Neuronal stem cell (in vitro differentiated cells): ENCODE measurements around the gene PRICKLE2.

Experiments
- DNase-seq: peaks from one replicate; pipeline ENCODE4 v3.0.0-alpha.2; 2013; ENCODE audit warnings: low spot score
- H2AFZ ChIP-seq: one replicate; pipeline ENCODE4 v1.6.1; 2013; ENCODE audit warnings: mild to moderate bottlenecking, low read length, inconsistent platforms
- H2AK5ac ChIP-seq: 2 replicates; pipeline ENCODE4 v1.6.1; 2013; ENCODE audit warnings: low read depth, mild to moderate bottlenecking, inconsistent platforms, low read length, moderate library complexity, mixed read lengths
- H2BK120ac ChIP-seq: 2 replicates; pipeline ENCODE4 v1.6.1; 2013; ENCODE audit warnings: low read depth, mild to moderate bottlenecking, inconsistent platforms, low read length, moderate library complexity, mixed read lengths
- H2BK12ac ChIP-seq: one replicate; pipeline ENCODE4 v1.6.1; 2013; ENCODE audit warnings: low read length, inconsistent platforms
- H2BK15ac ChIP-seq: 2 replicates; pipeline ENCODE4 v1.6.1; 2013; ENCODE audit warnings: mild to moderate bottlenecking, low read length, inconsistent platforms, mixed read lengths
- H2BK5ac ChIP-seq: one replicate; pipeline ENCODE4 v1.6.1; 2013; ENCODE audit warnings: inconsistent platforms, mild to moderate bottlenecking, low read length, moderate library complexity
- H3K14ac ChIP-seq: one replicate; pipeline ENCODE4 v1.6.1; 2013; ENCODE audit warnings: low read length, inconsistent platforms
- H3K18ac ChIP-seq: 2 replicates; pipeline ENCODE4 v1.6.1; 2013; ENCODE audit warnings: low read length, inconsistent platforms
- H3K23ac ChIP-seq: 2 replicates; pipeline ENCODE4 v1.6.1; 2013; ENCODE audit warnings: low read depth, mild to moderate bottlenecking, mixed read lengths, low read length, inconsistent platforms; ENCODE audit not compliant: poor library complexity
- H3K27ac ChIP-seq: replicated peaks from 3 replicates; pipeline ENCODE4 v1.5.1; 2013; ENCODE audit warnings: low read length, inconsistent platforms
- H3K27me3 ChIP-seq, 3 experiments: 2 replicates each; pipeline ENCODE4 v1.6.1; 2013; ENCODE audit warnings: low read length in 3 of 3, mild to moderate bottlenecking in 2 of 3, inconsistent platforms in 1 of 3, low read depth in 1 of 3, mixed read lengths in 1 of 3, moderate library complexity in 1 of 3; ENCODE audit not compliant: control insufficient read depth in 3 of 3, insufficient read depth in 3 of 3
- H3K36me3 ChIP-seq, 2 donors: replicated peaks in 1 of 2; 2 replicates each; pipeline ENCODE4 v1.6.1; 2013; ENCODE audit warnings: low read length in 2 of 2; ENCODE audit not compliant: control insufficient read depth in 2 of 2, insufficient read depth in 2 of 2
- H3K4ac ChIP-seq: 2 replicates; pipeline ENCODE4 v1.6.1; 2013; ENCODE audit warnings: inconsistent platforms, mild to moderate bottlenecking, low read length, moderate library complexity
- H3K4me1 ChIP-seq, 2 donors: 1 replicate in 1 of 2; 2 replicates in 1 of 2; pipeline ENCODE4 v1.6.1; 2013; ENCODE audit warnings: low read length in 2 of 2, low read depth in 1 of 2; ENCODE audit not compliant: control insufficient read depth in 2 of 2, insufficient read depth in 1 of 2
- H3K4me2 ChIP-seq: one replicate; pipeline ENCODE4 v1.6.1; 2013; ENCODE audit warnings: mild to moderate bottlenecking, low read length, inconsistent platforms; ENCODE audit not compliant: insufficient read depth, poor library complexity, severe bottlenecking
- H3K4me3 ChIP-seq, 2 donors: 2 replicates each; pipeline ENCODE4 v1.5.1; 2013; ENCODE audit warnings: low read length in 2 of 2, mild to moderate bottlenecking in 2 of 2, inconsistent platforms in 1 of 2, moderate library complexity in 1 of 2
- H3K79me1 ChIP-seq: one replicate; pipeline ENCODE4 v1.6.1; 2013; ENCODE audit warnings: low read depth, mild to moderate bottlenecking, inconsistent platforms, low read length, moderate library complexity
- H3K9ac ChIP-seq: one replicate; pipeline ENCODE4 v1.6.1; 2013; ENCODE audit warnings: mild to moderate bottlenecking, low read depth, low read length, inconsistent platforms; ENCODE audit not compliant: poor library complexity
- H3K9me3 ChIP-seq, 2 donors: replicated peaks in 1 of 2; 2 replicates each; pipeline versions ENCODE3 to v1.6.1; 2013; ENCODE audit warnings: low read length in 2 of 2, mild to moderate bottlenecking in 2 of 2, inconsistent platforms in 1 of 2, low read depth in 1 of 2, mixed read lengths in 1 of 2, moderate library complexity in 1 of 2; ENCODE audit not compliant: control insufficient read depth in 2 of 2, insufficient read depth in 1 of 2
- H4K8ac ChIP-seq: one replicate; pipeline ENCODE4 v1.6.1; 2013; ENCODE audit warnings: low read depth, mild to moderate bottlenecking, inconsistent platforms, low read length, moderate library complexity
- H4K91ac ChIP-seq: one replicate; pipeline ENCODE4 v1.6.1; 2013; ENCODE audit warnings: low read length, low read depth, mild to moderate bottlenecking, inconsistent platforms; ENCODE audit not compliant: poor library complexity
- WGBS, 2 donors: extraction: QIAGEN DNeasy Blood & Tissue Kit; methylation state at CpG; one replicate each; pipeline ENCODE4 v1.1.7; 2013; ENCODE audit warnings: missing lambda C conversion rate in 2 of 2, mixed read lengths in 1 of 2; ENCODE audit not compliant: insufficient read length in 2 of 2, insufficient replicate concordance in 1 of 2; ENCODE audit errors: extremely low coverage in 2 of 2; 5-methylcytosine and 5-hydroxymethylcytosine counted together

The PRICKLE2 gene

DNA sequence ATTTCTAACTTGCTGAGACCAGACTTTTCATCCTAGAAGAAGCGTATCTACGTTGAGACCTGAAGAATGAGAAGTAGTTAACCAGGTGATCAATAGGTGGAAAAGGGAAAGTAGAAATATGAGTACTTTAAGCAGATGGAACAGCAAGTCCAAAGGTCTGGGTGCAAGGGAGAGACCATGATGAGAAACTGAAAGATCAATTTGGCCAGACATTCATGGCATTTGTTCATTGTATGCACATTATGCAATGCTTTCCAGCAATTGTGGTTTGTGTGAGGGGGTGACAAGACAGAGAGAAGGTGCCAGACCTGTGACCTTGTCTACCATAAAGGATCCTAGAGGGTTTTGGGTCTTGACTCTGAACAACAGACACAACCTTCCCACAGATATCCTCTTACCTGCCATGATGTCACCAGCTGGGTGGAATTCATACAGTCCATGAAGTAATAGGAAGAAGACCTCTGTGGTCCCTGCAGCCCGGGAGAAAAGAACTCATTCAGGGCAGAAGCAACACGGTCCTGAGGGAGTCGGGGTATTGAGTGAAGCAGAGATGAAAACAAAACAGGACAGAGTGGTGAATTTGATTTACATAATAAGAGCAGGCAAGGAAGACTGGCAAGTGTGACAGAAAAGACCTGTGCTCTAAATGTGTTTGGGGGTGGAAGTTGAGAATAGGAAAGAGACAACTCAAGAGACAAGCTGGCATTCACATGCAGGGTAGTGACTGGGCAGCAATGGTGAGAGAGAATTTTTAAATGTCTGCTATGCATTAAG is 138.6 kb downstream of the PRICKLE2 start:
- Histone ChIP-seq H3K4me2 (no peak overlapping the region), H3K9me3 (peaks cover 0 to 5% of the 10 kb centered on the region in 2 donors), H3K9ac (no peak overlapping the region), H4K8ac (no peak overlapping the region), H3K23ac (no peak overlapping the region), H2BK5ac (no peak overlapping the region), H2BK120ac (no peak overlapping the region), H4K91ac (no peak overlapping the region), H3K27me3 (no peaks in the 10 kb centered on the region), H2BK12ac (no peak overlapping the region), H3K4me3 (no peak overlapping the region), H2AFZ (peak overlapping the region; percentile 14), H3K14ac (no peak overlapping the region), H3K79me1 (no peaks in the 10 kb centered on the region), H2BK15ac (no peak overlapping the region), H3K4ac (no peak overlapping the region), H3K4me1 (peaks cover 0 to 12% of the 10 kb centered on the region in 2 donors), H3K18ac (no peak overlapping the region), H3K36me3 (no peaks in the 10 kb centered on the region), H3K27ac (no peak overlapping the region), H2AK5ac (no peak overlapping the region)
- no CpG with 5 or more reads among the region's 5 CpGs for WGBS, 2 donors
- no peak for DNase-seq

DNA sequence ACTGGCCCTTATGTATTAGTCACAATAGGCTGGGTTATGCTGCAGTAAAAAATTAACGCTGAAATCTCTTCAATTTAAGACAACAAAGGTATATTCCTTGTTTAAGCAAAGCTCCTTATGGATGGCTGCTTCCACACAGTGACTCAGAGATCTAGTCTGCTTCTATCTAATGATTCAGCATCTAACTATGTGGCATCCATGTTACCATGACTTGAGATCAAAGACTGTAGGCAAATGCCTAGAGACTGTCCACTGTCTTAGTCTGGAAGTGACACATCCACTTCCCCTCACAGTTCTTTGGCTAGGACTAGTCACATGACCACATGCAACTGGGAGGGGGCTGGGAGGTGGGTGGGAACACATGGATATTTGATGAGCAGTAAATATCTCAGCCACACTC is 140.6 kb downstream of the PRICKLE2 start:
- no peaks in the 10 kb centered on the region for H3K79me1 ChIP-seq
- no peak overlapping the region for H3K18ac ChIP-seq
- H2BK5ac ChIP-seq, result no peak overlapping the region
- no peak overlapping the region for H3K27ac ChIP-seq
- WGBS, 2 donors, result no CpG with 5 or more reads among the region's 1 CpG
- peaks cover 0 to 12% of the 10 kb centered on the region in 2 donors for H3K4me1 ChIP-seq
- no peak overlapping the region for H3K4me3 ChIP-seq
- no peak overlapping the region for H3K4ac ChIP-seq
- H3K9ac ChIP-seq, result no peak overlapping the region
- H3K14ac ChIP-seq, result no peak overlapping the region
- no peak overlapping the region for H2BK120ac ChIP-seq
- no peak overlapping the region for H2BK15ac ChIP-seq
- no peak overlapping the region for H2AFZ ChIP-seq
- no peak overlapping the region for H3K4me2 ChIP-seq
- no peaks in the 10 kb centered on the region for H3K36me3 ChIP-seq
- H3K27me3 ChIP-seq, result no peaks in the 10 kb centered on the region
- no peak overlapping the region for H3K23ac ChIP-seq
- H3K9me3 ChIP-seq, result peaks cover 0 to 5% of the 10 kb centered on the region in 2 donors
- H4K91ac ChIP-seq, result no peak overlapping the region
- H2AK5ac ChIP-seq, result no peak overlapping the region
- DNase-seq, result no peak
- H2BK12ac ChIP-seq, result no peak overlapping the region
- no peak overlapping the region for H4K8ac ChIP-seq

DNA sequence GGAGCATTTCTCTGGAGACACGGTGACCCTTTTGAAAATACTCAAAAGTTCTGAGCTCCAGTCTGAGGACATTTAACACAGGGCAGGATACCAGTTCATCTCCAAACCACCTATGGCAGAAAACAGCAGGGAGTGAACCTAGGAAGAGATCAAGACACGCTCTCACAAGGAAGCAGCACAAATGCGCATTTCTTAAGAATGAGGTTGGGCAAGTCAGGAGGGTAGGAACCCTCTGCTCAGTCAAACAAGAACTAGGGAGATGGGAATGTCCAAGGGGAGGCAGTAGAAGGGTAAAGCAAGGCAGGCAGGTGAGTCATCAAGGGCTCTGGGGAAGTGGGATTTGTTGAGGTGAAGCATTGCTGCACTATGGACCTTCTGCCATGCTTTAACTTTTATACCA is 141.7 kb downstream of the PRICKLE2 start:
- Histone ChIP-seq H4K91ac (no peak overlapping the region), H3K27ac (no peak overlapping the region), H3K14ac (no peak overlapping the region), H4K8ac (no peak overlapping the region), H3K4ac (no peak overlapping the region), H3K9ac (no peak overlapping the region), H3K4me2 (no peak overlapping the region), H2AFZ (no peak overlapping the region), H2AK5ac (no peak overlapping the region), H2BK120ac (no peak overlapping the region), H3K9me3 (peaks cover 0 to 5% of the 10 kb centered on the region in 2 donors), H3K18ac (no peak overlapping the region), H2BK15ac (no peak overlapping the region), H3K27me3 (no peaks in the 10 kb centered on the region), H3K23ac (no peak overlapping the region), H3K79me1 (no peaks in the 10 kb centered on the region), H3K36me3 (no peaks in the 10 kb centered on the region), H2BK5ac (no peak overlapping the region), H2BK12ac (no peak overlapping the region), H3K4me3 (no peak overlapping the region), H3K4me1 (peaks cover 0 to 12% of the 10 kb centered on the region in 2 donors)
- no peak for DNase-seq
- WGBS, 2 donors, result no CpG with 5 or more reads among the region's 3 CpGs

DNA sequence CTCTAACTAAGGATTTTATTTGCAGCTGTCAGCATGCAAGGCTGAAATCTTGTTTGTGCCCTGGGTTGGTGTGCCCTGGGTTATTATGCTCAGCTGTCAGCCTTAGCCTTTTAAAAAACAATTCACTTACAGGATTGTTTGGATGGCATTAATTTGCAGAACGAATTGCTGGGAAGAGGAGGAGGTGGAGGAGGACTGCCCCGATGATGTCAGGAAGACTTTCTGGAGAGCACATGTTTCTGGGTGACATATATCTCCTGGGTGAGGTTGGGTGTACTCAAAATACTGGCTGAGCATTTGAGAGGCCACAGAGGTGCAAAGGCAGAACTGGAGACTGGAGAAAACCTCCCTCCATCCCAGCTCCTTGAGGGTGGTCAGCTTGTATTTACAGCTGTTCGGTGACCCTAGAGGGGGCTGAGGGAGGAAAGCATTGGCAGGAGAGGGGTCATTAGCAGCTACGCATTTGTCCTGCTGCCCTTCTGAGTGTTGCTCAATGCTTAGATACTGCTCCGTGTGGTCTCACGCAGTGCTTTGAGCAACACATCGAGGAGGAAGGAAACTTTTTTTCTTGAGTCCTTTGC is 142.2 kb downstream of the PRICKLE2 start:
- Histone ChIP-seq H3K18ac (no peak overlapping the region), H4K8ac (no peak overlapping the region), H3K23ac (no peak overlapping the region), H2BK120ac (no peak overlapping the region), H3K4me2 (no peak overlapping the region), H3K27ac (no peak overlapping the region), H2BK15ac (no peak overlapping the region), H3K36me3 (no peaks in the 10 kb centered on the region), H3K9me3 (peaks cover 0 to 5% of the 10 kb centered on the region in 2 donors), H3K4me3 (no peak overlapping the region), H2BK5ac (no peak overlapping the region), H3K27me3 (no peaks in the 10 kb centered on the region), H3K79me1 (no peaks in the 10 kb centered on the region), H4K91ac (no peak overlapping the region), H2AK5ac (no peak overlapping the region), H3K14ac (no peak overlapping the region), H3K9ac (no peak overlapping the region), H2AFZ (no peak overlapping the region), H3K4ac (no peak overlapping the region), H2BK12ac (no peak overlapping the region), H3K4me1 (peaks cover 0 to 12% of the 10 kb centered on the region in 2 donors)
- no peak for DNase-seq
- no CpG with 5 or more reads among the region's 7 CpGs for WGBS, 2 donors
